K562 (cell line): ENCODE measurements around the gene NME4. TPM values are rescaled to one million over a fixed set of nuclear protein-coding genes. Genes with fewer than 3 reads are reported as not detected.
A peak's percentile ranks its signal among the peaks of the same experiment; 100 is the strongest.

ENCODE experiments used
- CCNT2 ChIP-seq: IDR thresholded peaks from 2 replicates; pipeline ENCODE4 v1.6.1; 2011; ENCODE audit warnings: borderline replicate concordance, low read depth, mild to moderate bottlenecking, moderate library complexity, mixed read lengths, low read length; ENCODE audit not compliant: insufficient read length; ENCODE audit errors: extremely low read depth
- RBFOX2 ChIP-seq: fragments of 200-400 bp; formaldehyde crosslinking; IDR thresholded peaks from 2 replicates; pipeline ENCODE4 v1.6.1; 2017; ENCODE audit warnings: low read depth, mild to moderate bottlenecking, low read length, moderate library complexity
- TFAP4 ChIP-seq: sonication (generic); formaldehyde crosslinking; IDR thresholded peaks from 2 replicates; pipeline ENCODE4 v1.8.0; 2022; ENCODE audit warnings: missing genetic modification reagents, mild to moderate bottlenecking, moderate library complexity, borderline replicate concordance
- YY1 ChIP-seq, 3 experiments: IDR thresholded peaks; 2 replicates each; pipeline ENCODE4 v1.6.1; 2011; ENCODE audit warnings: low read length in 2 of 3, mild to moderate bottlenecking in 2 of 3, moderate library complexity in 2 of 3, borderline replicate concordance in 1 of 3, control low read depth in 1 of 3, low read depth in 1 of 3; ENCODE audit not compliant: insufficient read depth in 3 of 3, insufficient replicate concordance in 2 of 3, control insufficient read depth in 1 of 3, insufficient read length in 1 of 3; ENCODE audit errors: extremely low read depth in 1 of 3
- polyA plus RNA-seq, 8 experiments: library from polyadenylated mRNA; depleted of rRNA in 4 of 8; stranded (reverse) in 5 of 8; unstranded in 3 of 8; fragments of >200 nt; fragmentation: Nextera tagmentation in 2 of 8; fragmentation: Illumina TruSeq in 1 of 8; extraction: Ambion mirVana in 2 of 8; extraction: Trizol in 1 of 8; gene quantifications; 2 replicates each; pipeline versions ENCODE4 v1.2.1 to v1.2.3, GENCODE V29; 2011 to 2014; ENCODE audit warnings: inconsistent platforms in 1 of 8, missing spikeins in 1 of 8
- total RNA-seq, 7 experiments: library from RNA; depleted of rRNA in 6 of 7; stranded (reverse); fragments of >200 nt in 6 of 7; fragmentation: Illumina TruSeq in 2 of 7; extraction: Trizol in 2 of 7; gene quantifications; 2 replicates each; pipeline versions ENCODE4 v1.2.1 to v1.2.3, GENCODE V29; 2011 to 2021; ENCODE audit warnings: low replicate concordance in 1 of 7

Gene NME4
- total and polyA plus RNA-seq, 9 of the 15 experiments (the other 6 are each of a cell fraction or from before 2014, with no cell fraction given): 15.4 to 264 (median 139) TPM

- TF ChIP-seq YY1 (IDR thresholded peaks at IDR 0.05; ENCODE audit: borderline replicate concordance in 1 of 3, control insufficient read depth in 1 of 3, extremely low read depth in 1 of 3, insufficient read depth in 3 of 3, insufficient read length in 1 of 3, insufficient replicate concordance in 2 of 3, low read depth in 1 of 3, low read length in 2 of 3) (peak in 2 of 3 experiments; percentile 81 to 85), RBFOX2 (peak; percentile 78), CCNT2 (peak; percentile 69), TFAP4 (CRISPR knock-in tag) (peak; percentile 57; the same call in 1 of the 2 replicates)
Observed at GRCh38 chr16:352547-353403, 44.2 kb upstream of the NME4 start, which contains the start of gene AXIN1 (continued).
